DMS53 treated with DMSO at 0.1 percent for 48 hours (cell line): ENCODE results near the gene TPM4.
"Not testable (repeated sequence)": the region's sequence is repeated elsewhere in the genome, so short reads cannot be mapped to it uniquely, and the experiment has no call there.

Experiments used
- DNase-seq: peaks from one replicate; lab custom pipeline; 2025; ENCODE audit not compliant: unreplicated experiment; lab: John Stamatoyannopoulos, UW

TPM4 gene

GRCh38 chr19:16095071-16095571 is 18.8 kb downstream of the TPM4 start:
- no peak for DNase-seq

GRCh38 chr19:16096280-16096855 is 20.1 kb downstream of the TPM4 start:
- no peak for DNase-seq

GRCh38 chr19:16098416-16098768 is 22.1 kb downstream of the TPM4 start:
- no peak for DNase-seq

- no peak for DNase-seq
These were observed 22.5 kb downstream of the TPM4 start for GRCh38 chr19:16098821-16099220.

- not testable (repeated sequence) for DNase-seq
These were observed 23.1 kb downstream of the TPM4 start for GRCh38 chr19:16099314-16099965.

- DNase-seq = no peak
These were observed 24.2 kb downstream of the TPM4 start for GRCh38 chr19:16100524-16100923.

GRCh38 chr19:16104722-16105121 is 28.4 kb downstream of the TPM4 start:
- DNase-seq = no peak

GRCh38 chr19:16106121-16106520 is 29.8 kb downstream of the TPM4 start:
- no peak for DNase-seq

- peak; percentile 91 for DNase-seq
These were observed 35.0 kb downstream of the TPM4 start, which contains the start of gene RAB8A for GRCh38 chr19:16111160-16111908. Gene RAB8A, plus strand, starts transcription at chr19:16111889. Its CDS starts 13 bp downstream, at chr19:16111902.

- no peak for DNase-seq
These were observed 35.8 kb downstream of the TPM4 start for GRCh38 chr19:16111909-16112752.

GRCh38 chr19:16112778-16113177 is 36.5 kb downstream of the TPM4 start:
- DNase-seq = no peak

GRCh38 chr19:16113727-16114126 is 37.4 kb downstream of the TPM4 start:
- DNase-seq = no peak

GRCh38 chr19:16115301-16116039 is 39.2 kb downstream of the TPM4 start:
- DNase-seq = no peak

- DNase-seq = no peak
These were observed 39.8 kb downstream of the TPM4 start for GRCh38 chr19:16116067-16116466.

- no peak for DNase-seq
These were observed 41.3 kb downstream of the TPM4 start for GRCh38 chr19:16117594-16118033.

- no peak for DNase-seq
These were observed 42.3 kb downstream of the TPM4 start for GRCh38 chr19:16118489-16119033.

GRCh38 chr19:16119075-16119857 is 43.0 kb downstream of the TPM4 start:
- DNase-seq = not testable (repeated sequence)

GRCh38 chr19:16121141-16121540 is 44.8 kb downstream of the TPM4 start:
- DNase-seq = no peak

GRCh38 chr19:16121967-16122366 is 45.7 kb downstream of the TPM4 start:
- no peak for DNase-seq
